Hindlimb muscle (tissue), 1 donor: ENCODE measurements around the gene ATP5MC2. TPM values are rescaled to one million over a fixed set of nuclear protein-coding genes. Genes with fewer than 3 reads are reported as not detected.
"Not testable (repeated sequence)": the region's sequence is repeated elsewhere in the genome, so short reads cannot be mapped to it uniquely, and the experiment has no call there.

Experiments used
- DNase-seq: peaks from one replicate; pipeline ENCODE4 v3.0.0-alpha.2; 2013
- polyA plus RNA-seq: library from polyadenylated mRNA; unstranded; fragments of 120-200 nt; gene quantifications from one replicate; pipeline ENCODE4 v1.2.1, GENCODE V29; 2013; ENCODE audit not compliant: insufficient read length

The ATP5MC2 gene
- polyA plus RNA-seq: 826 TPM

DNA sequence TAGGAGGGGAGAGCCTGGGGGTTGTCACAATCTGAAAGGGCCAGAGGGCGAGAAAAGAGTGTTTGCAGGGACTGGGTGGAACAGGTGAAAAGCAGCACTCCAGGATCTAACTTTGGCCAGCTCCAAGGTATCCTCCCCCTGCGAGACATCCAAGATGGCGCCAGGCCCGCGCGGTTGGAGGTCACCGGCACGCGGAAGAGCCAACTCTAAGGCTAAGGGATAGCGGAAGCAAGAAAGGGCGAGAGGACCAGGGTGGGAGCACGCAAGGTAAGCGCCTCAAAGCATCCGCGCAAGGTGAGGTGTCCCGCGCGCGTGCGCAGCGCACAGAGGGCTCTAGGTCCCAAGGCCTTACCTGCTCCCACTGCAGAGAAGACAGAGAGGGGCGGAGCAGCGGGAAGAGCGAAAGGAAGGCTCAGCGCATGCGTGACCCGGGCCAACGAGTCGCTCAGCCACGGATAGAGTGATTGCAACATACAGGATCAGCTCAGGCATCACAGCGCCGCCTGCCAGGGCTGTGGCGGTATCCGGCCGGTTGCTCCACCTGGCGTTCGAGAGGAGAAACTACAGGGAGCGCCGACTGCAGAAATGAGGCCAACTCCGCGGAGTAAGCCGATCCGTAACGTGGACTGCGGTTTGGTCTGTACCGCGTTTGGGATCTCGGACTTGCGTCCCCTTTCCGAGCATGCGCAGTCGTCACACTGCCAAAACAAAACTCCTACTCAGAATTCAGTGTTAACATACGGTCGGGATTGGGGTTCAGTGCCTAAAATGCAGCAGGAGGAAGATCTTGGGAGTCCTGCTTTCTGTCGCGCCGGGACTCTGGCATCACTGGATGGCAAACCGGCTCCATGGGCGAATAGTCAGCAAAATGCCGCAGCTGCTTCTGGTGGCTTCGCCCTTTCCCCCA lies at the start of gene ATP5MC2:
Gene ATP5MC2 (minus strand): TSS at position 383 of the 907 bp plus-strand sequence. CDS start 3,469 bp downstream, outside the sequence.
- DNase-seq: peak; percentile 99

DNA sequence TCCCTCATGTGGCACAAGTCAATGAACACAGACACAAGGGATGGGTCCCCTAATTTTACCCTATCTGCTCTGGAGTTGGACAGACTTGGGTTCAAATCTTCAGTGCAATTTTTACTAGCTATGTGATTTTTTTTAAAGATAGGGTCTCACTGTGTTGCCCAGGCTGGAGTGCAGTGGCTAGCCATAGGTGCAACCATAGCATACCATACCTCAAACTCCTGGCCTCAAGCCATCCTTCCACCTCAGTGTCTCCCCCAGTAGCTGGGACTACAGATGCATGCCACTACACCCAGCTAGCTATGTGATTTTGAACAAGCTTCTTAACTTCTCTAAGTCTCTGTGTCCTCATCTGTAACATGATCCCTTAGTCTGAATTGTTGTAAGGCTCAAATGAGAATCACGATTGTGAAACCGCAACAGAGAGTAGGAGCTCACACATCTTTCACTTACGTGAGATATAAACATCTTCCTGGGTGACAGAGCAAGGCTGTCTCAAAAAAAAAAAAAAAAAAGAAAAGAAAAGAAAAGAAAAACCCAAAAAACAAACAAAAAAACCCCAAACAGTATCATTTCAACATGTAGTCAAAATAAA lies 46.7 kb upstream of the ATP5MC2 start:
- no peak for DNase-seq

- DNase-seq: no peak
Observed at GRCh38 chr12:53720946-53721345, 45.1 kb upstream of the ATP5MC2 start.

- no peak for DNase-seq
Observed at GRCh38 chr12:53719649-53720048, 43.8 kb upstream of the ATP5MC2 start.

- DNase-seq: not testable (repeated sequence)
Observed at GRCh38 chr12:53718567-53718966, 42.7 kb upstream of the ATP5MC2 start.

GRCh38 chr12:53717319-53717718 lies 41.4 kb upstream of the ATP5MC2 start:
- no peak for DNase-seq

- no peak for DNase-seq
Observed at GRCh38 chr12:53714004-53714403, 38.1 kb upstream of the ATP5MC2 start.

GRCh38 chr12:53713516-53713915 lies 37.6 kb upstream of the ATP5MC2 start:
- DNase-seq: no peak

- no peak for DNase-seq
Observed at GRCh38 chr12:53712059-53712643, 36.3 kb upstream of the ATP5MC2 start.

- DNase-seq: no peak
Observed at GRCh38 chr12:53710091-53710490, 34.2 kb upstream of the ATP5MC2 start.

DNA sequence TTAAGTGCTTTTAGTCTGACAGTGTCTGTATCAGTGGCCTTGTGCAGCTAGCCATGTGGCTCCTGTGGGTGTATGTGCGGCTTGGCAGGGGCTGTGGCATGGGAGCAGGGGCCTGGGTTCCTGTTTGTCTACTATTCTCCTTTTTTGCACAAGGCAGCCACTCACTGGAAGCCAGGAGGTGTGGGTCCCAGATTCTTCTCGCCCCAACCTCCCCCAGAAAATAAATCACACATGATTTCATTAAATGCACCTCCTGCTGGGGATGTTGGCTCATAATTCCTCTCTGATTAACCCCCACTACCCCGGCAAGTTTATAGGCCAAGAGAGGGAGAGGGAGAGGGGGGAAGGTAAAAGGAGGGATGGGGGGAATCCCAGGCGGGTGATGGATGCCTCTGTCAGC lies 33.8 kb upstream of the ATP5MC2 start:
- no peak for DNase-seq

GRCh38 chr12:53706080-53706479 lies 30.2 kb upstream of the ATP5MC2 start:
- DNase-seq: no peak

GRCh38 chr12:53703756-53704155 lies 27.9 kb upstream of the ATP5MC2 start:
- DNase-seq: no peak

DNA sequence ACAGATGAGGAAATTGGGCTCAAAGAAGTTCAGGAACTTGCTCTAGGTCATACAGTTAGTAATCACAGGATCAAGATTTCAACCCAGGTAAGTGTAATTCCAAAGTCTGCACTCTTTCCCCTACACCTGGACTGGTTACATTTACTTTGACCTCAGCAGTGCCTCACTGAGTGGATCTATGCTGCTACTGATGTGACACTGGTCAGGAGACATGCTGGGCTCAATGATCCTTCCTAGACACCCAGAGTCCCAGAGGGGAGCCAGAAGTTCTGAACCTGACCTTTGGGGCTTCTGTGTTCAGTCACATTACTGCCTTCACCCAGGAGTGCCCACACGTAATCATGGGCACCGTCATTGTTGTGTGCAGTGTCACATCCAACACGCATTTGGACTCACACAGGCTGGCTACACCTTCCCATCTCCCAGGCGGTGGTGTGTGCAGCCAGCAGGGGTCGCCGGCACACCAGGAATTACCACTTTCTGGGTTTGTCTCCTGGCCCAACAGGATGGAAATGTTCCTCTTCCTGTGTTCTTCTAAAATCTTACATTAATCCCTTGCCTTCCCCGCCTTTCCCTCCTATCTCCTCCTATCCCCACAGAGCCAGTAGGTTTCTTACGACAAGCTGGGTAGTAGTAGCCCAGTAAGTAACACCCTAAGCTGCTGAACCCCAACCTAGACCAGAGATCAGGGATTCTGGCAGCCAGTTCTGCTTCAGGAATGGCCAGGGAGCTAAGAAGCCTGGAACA lies 25.8 kb upstream of the ATP5MC2 start:
- DNase-seq: peak; percentile 85

GRCh38 chr12:53700567-53700966 lies 24.7 kb upstream of the ATP5MC2 start:
- peak; percentile 34 for DNase-seq

DNA sequence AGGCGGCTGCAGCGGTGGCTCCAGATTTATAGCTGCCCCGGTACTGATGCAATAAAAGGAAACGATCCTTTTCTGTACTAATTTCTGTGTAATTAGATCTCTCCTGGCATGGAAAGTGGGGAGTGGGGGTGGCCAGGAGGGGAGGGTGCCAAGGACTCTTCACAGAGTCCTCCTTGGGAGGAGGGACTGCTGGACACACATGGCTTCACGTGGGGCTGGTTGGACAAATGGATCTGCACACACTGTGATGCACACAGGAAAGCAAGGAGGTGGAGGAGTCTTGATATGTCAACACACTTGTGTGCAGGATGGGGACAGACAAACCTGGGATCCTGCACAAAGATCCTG lies 23.8 kb upstream of the ATP5MC2 start:
- no peak for DNase-seq

- no peak for DNase-seq
Observed at GRCh38 chr12:53698948-53699677, 23.2 kb upstream of the ATP5MC2 start.

DNA sequence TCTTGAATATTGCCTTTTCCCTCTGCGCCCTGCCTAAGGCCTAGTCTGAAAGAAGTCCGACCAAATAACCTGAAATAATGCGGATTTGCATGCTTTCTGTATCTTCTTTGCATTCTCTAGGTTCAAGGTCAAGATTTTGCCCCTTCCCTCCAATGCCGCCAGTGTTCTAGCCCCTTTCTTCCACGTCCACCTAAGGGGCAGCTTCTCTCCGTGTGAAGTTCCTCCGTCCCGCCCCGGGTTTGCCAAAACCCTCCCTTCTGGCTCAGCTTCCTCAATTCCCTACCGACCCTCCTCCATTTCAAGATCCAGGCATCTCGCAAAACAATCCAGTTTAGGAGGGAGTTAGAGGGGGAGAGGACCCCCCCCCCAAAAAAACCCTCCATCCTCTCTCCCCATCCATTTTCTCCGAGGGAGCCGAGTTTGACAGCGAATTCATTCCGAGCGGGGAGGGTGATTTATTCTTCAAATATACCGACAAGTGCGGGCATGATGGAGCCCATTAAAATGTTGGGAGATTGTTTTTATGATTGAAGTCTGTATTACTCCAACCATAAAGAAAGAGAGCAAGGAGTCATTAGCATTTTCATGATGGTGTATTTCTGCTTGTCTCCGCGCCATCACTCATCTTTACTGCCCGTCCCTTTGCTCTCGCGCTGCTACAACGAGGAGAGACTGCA lies 20.9 kb upstream of the ATP5MC2 start:
- DNase-seq: no peak

GRCh38 chr12:53696285-53696654 lies 20.4 kb upstream of the ATP5MC2 start:
- peak; percentile 49 for DNase-seq

GRCh38 chr12:53695152-53696145 lies 19.6 kb upstream of the ATP5MC2 start:
- no peak for DNase-seq
